AG20443 (cell line): ENCODE data around the gene UACA.
A peak's percentile ranks its signal among the peaks of the same experiment; 100 is the strongest.

Source experiments
- DNase-seq: peaks from one replicate; pipeline ENCODE4 v3.0.0; 2012; ENCODE audit warnings: low spot score, mixed read lengths

The UACA gene

GRCh38 chr15:70788114-70789049 lies 25.0 kb upstream of the UACA start:
- no peak for DNase-seq

GRCh38 chr15:70786996-70787395 lies 23.6 kb upstream of the UACA start:
- DNase-seq = no peak

- DNase-seq = no peak
Measured at GRCh38 chr15:70783610-70784022, 20.3 kb upstream of the UACA start.

GRCh38 chr15:70783041-70783440 lies 19.7 kb upstream of the UACA start:
- no peak for DNase-seq

GRCh38 chr15:70781236-70781635 lies 17.9 kb upstream of the UACA start:
- no peak for DNase-seq

- DNase-seq = peak; percentile 47
Measured at GRCh38 chr15:70778258-70779076, 15.1 kb upstream of the UACA start.

GRCh38 chr15:70777170-70777926 lies 14.0 kb upstream of the UACA start:
- no peak for DNase-seq

GRCh38 chr15:70775160-70775559 lies 11.8 kb upstream of the UACA start:
- peak; percentile 79 for DNase-seq

- DNase-seq = no peak
Measured at GRCh38 chr15:70772402-70772801, 9.0 kb upstream of the UACA start.

- no peak for DNase-seq
Measured at GRCh38 chr15:70770863-70771262, 7.5 kb upstream of the UACA start.

GRCh38 chr15:70768257-70768883 lies 5.0 kb upstream of the UACA start:
- DNase-seq = no peak

- DNase-seq = no peak
Measured at GRCh38 chr15:70767667-70768066, 4.3 kb upstream of the UACA start.

GRCh38 chr15:70766597-70766996 lies 3.2 kb upstream of the UACA start:
- DNase-seq = no peak

GRCh38 chr15:70765504-70766281 lies 2.3 kb upstream of the UACA start:
- DNase-seq = peak; percentile 54

GRCh38 chr15:70763950-70764730 lies 782 bp upstream of the UACA start:
- no peak for DNase-seq

GRCh38 chr15:70762469-70763119 lies 764 bp downstream of the UACA start:
- peak; percentile 67 for DNase-seq

- DNase-seq = no peak
Measured at GRCh38 chr15:70761931-70762468, 1.4 kb downstream of the UACA start.

GRCh38 chr15:70761046-70761445 lies 2.3 kb downstream of the UACA start:
- DNase-seq = no peak

GRCh38 chr15:70758790-70759462 lies 4.4 kb downstream of the UACA start:
- DNase-seq = no peak
